Activated T-helper 17 cell treated with anti-CD3 and anti-CD28 coated beads, Interleukin-2, amount 50 U/mL, for 72 hours (primary cell): ENCODE measurements around the gene BTBD16. TPM values are rescaled to one million over a fixed set of nuclear protein-coding genes. Genes with fewer than 3 reads are reported as not detected.

Source experiments
- ATAC-seq: fragments of 150-1000 bp; cut with Tn5 transposase; replicated peaks from 2 replicates; pipeline ENCODE4 v1.10.0; 2021; ENCODE audit warnings: mild to moderate bottlenecking, moderate library complexity
- H3K27ac Mint-ChIP-seq: one replicate; pipeline ENCODE4 v1.8.0; 2022; ENCODE audit warnings: mixed read lengths
- H3K27me3 Mint-ChIP-seq: one replicate; pipeline ENCODE4 v1.8.0; 2022; ENCODE audit warnings: mixed read lengths
- H3K36me3 Mint-ChIP-seq: one replicate; pipeline ENCODE4 v1.8.0; 2022; ENCODE audit warnings: low read depth, mild to moderate bottlenecking, mixed read lengths
- H3K4me1 Mint-ChIP-seq: one replicate; pipeline ENCODE4 v1.8.0; 2022; ENCODE audit warnings: mixed read lengths
- H3K4me3 Mint-ChIP-seq: one replicate; pipeline ENCODE4 v1.8.0; 2022; ENCODE audit warnings: mild to moderate bottlenecking, mixed read lengths
- H3K9me3 Mint-ChIP-seq: one replicate; pipeline ENCODE4 v1.8.0; 2022; ENCODE audit warnings: mixed read lengths
- total RNA-seq, 2 donors: library from RNA; stranded (reverse); gene quantifications; one replicate each; pipeline ENCODE4 v1.2.3, GENCODE V29; 2022

The BTBD16 gene
- total RNA-seq, 2 donors from 2014 or later, result not detected

- no peaks in the 10 kb centered on the region for H3K4me1 Mint-ChIP-seq
- H3K27ac Mint-ChIP-seq, result no peak overlapping the region
- no peak overlapping the region for H3K4me3 Mint-ChIP-seq
- H3K27me3 Mint-ChIP-seq, result peaks cover 38% of the 10 kb centered on the region
- peak; percentile 34 for ATAC-seq
- peaks cover 4% of the 10 kb centered on the region for H3K9me3 Mint-ChIP-seq
- no peaks in the 10 kb centered on the region for H3K36me3 Mint-ChIP-seq
Measured at GRCh38 chr10:122323941-122324675, 53.0 kb downstream of the BTBD16 start.

- no peak overlapping the region for H3K4me3 Mint-ChIP-seq
- ATAC-seq, result no peak
- no peaks in the 10 kb centered on the region for H3K4me1 Mint-ChIP-seq
- H3K27ac Mint-ChIP-seq, result no peak overlapping the region
- no peaks in the 10 kb centered on the region for H3K36me3 Mint-ChIP-seq
- peaks cover 40% of the 10 kb centered on the region for H3K27me3 Mint-ChIP-seq
- H3K9me3 Mint-ChIP-seq, result peaks cover 4% of the 10 kb centered on the region
Measured at GRCh38 chr10:122325235-122325634, 54.1 kb downstream of the BTBD16 start.

- H3K36me3 Mint-ChIP-seq, result no peaks in the 10 kb centered on the region
Measured at GRCh38 chr10:122326385-122326784, 55.3 kb downstream of the BTBD16 start.

GRCh38 chr10:122326806-122327205 is 55.7 kb downstream of the BTBD16 start:
- Mint-ChIP-seq H3K27ac (no peak overlapping the region), H3K36me3 (no peaks in the 10 kb centered on the region), H3K27me3 (peaks cover 45% of the 10 kb centered on the region), H3K9me3 (peaks cover 4% of the 10 kb centered on the region), H3K4me3 (no peak overlapping the region), H3K4me1 (no peaks in the 10 kb centered on the region)
- ATAC-seq, result no peak

More at GRCh38 chr10:122326385-122326784, 55.3 kb downstream of the BTBD16 start:
- no peak overlapping the region for H3K4me3 Mint-ChIP-seq
- H3K27ac Mint-ChIP-seq, result no peak overlapping the region
- no peak for ATAC-seq
- H3K4me1 Mint-ChIP-seq, result no peaks in the 10 kb centered on the region
- peaks cover 4% of the 10 kb centered on the region for H3K9me3 Mint-ChIP-seq
- H3K27me3 Mint-ChIP-seq, result peaks cover 41% of the 10 kb centered on the region

- Mint-ChIP-seq H3K27me3 (peaks cover 45% of the 10 kb centered on the region), H3K9me3 (peaks cover 4% of the 10 kb centered on the region), H3K4me1 (no peaks in the 10 kb centered on the region), H3K4me3 (no peak overlapping the region), H3K36me3 (no peaks in the 10 kb centered on the region), H3K27ac (no peak overlapping the region)
- ATAC-seq, result no peak
Measured at GRCh38 chr10:122327237-122328206, 56.4 kb downstream of the BTBD16 start.

- peaks cover 3% of the 10 kb centered on the region for H3K4me1 Mint-ChIP-seq
- H3K27ac Mint-ChIP-seq, result no peak overlapping the region
- H3K27me3 Mint-ChIP-seq, result peaks cover 36% of the 10 kb centered on the region
- H3K36me3 Mint-ChIP-seq, result no peaks in the 10 kb centered on the region
- ATAC-seq, result no peak
- H3K9me3 Mint-ChIP-seq, result peaks cover 4% of the 10 kb centered on the region
- no peak overlapping the region for H3K4me3 Mint-ChIP-seq
Measured at GRCh38 chr10:122328676-122329075, 57.6 kb downstream of the BTBD16 start.

- Mint-ChIP-seq H3K27ac (no peak overlapping the region), H3K4me1 (peaks cover 3% of the 10 kb centered on the region), H3K36me3 (no peaks in the 10 kb centered on the region), H3K4me3 (no peak overlapping the region), H3K27me3 (peaks cover 32% of the 10 kb centered on the region), H3K9me3 (peaks cover 4% of the 10 kb centered on the region)
- no peak for ATAC-seq
Measured at GRCh38 chr10:122329416-122329815, 58.3 kb downstream of the BTBD16 start.

GRCh38 chr10:122331100-122331499 is 60.0 kb downstream of the BTBD16 start:
- H3K27ac Mint-ChIP-seq, result no peak overlapping the region
- H3K4me1 Mint-ChIP-seq, result peaks cover 3% of the 10 kb centered on the region
- no peaks in the 10 kb centered on the region for H3K36me3 Mint-ChIP-seq
- H3K9me3 Mint-ChIP-seq, result no peaks in the 10 kb centered on the region
- H3K27me3 Mint-ChIP-seq, result peaks cover 27% of the 10 kb centered on the region
- no peak overlapping the region for H3K4me3 Mint-ChIP-seq
- no peak for ATAC-seq

GRCh38 chr10:122331615-122332446 is 60.7 kb downstream of the BTBD16 start:
- H3K27ac Mint-ChIP-seq, result no peak overlapping the region
- no peaks in the 10 kb centered on the region for H3K9me3 Mint-ChIP-seq

GRCh38 chr10:122333037-122333436 is 61.9 kb downstream of the BTBD16 start:
- Mint-ChIP-seq H3K27me3 (peaks cover 31% of the 10 kb centered on the region), H3K36me3 (no peaks in the 10 kb centered on the region), H3K4me1 (peaks cover 3% of the 10 kb centered on the region), H3K4me3 (no peak overlapping the region), H3K27ac (peak overlapping the region; percentile 53), H3K9me3 (no peaks in the 10 kb centered on the region)
- peak; percentile 97 for ATAC-seq

More at GRCh38 chr10:122331615-122332446, 60.7 kb downstream of the BTBD16 start:
- Mint-ChIP-seq H3K4me1 (peaks cover 3% of the 10 kb centered on the region), H3K36me3 (no peaks in the 10 kb centered on the region), H3K4me3 (no peak overlapping the region), H3K27me3 (peaks cover 28% of the 10 kb centered on the region)
- ATAC-seq, result no peak

GRCh38 chr10:122336332-122336731 is 65.2 kb downstream of the BTBD16 start:
- ATAC-seq, result peak; percentile 30
- no peaks in the 10 kb centered on the region for H3K36me3 Mint-ChIP-seq
- H3K9me3 Mint-ChIP-seq, result no peaks in the 10 kb centered on the region
- no peak overlapping the region for H3K4me3 Mint-ChIP-seq
- peaks cover 3% of the 10 kb centered on the region for H3K4me1 Mint-ChIP-seq
- no peak overlapping the region for H3K27ac Mint-ChIP-seq
- H3K27me3 Mint-ChIP-seq, result peaks cover 32% of the 10 kb centered on the region

- Mint-ChIP-seq H3K36me3 (no peaks in the 10 kb centered on the region), H3K27me3 (peaks cover 26% of the 10 kb centered on the region), H3K27ac (no peak overlapping the region), H3K4me1 (peaks cover 3% of the 10 kb centered on the region), H3K9me3 (no peaks in the 10 kb centered on the region), H3K4me3 (no peak overlapping the region)
- ATAC-seq, result no peak
Measured at GRCh38 chr10:122336961-122337360, 65.9 kb downstream of the BTBD16 start.

- Mint-ChIP-seq H3K27ac (no peak overlapping the region), H3K36me3 (no peaks in the 10 kb centered on the region), H3K4me1 (no peaks in the 10 kb centered on the region), H3K9me3 (no peaks in the 10 kb centered on the region), H3K4me3 (no peak overlapping the region), H3K27me3 (peaks cover 23% of the 10 kb centered on the region)
- no peak for ATAC-seq
Measured at GRCh38 chr10:122338609-122339441, 67.7 kb downstream of the BTBD16 start.
